ENCODE data around the gene SPAAR.
"Not testable (repeated sequence)": the region's sequence is repeated elsewhere in the genome, so short reads cannot be mapped to it uniquely, and the experiment has no call there.

SPAAR gene

DNA sequence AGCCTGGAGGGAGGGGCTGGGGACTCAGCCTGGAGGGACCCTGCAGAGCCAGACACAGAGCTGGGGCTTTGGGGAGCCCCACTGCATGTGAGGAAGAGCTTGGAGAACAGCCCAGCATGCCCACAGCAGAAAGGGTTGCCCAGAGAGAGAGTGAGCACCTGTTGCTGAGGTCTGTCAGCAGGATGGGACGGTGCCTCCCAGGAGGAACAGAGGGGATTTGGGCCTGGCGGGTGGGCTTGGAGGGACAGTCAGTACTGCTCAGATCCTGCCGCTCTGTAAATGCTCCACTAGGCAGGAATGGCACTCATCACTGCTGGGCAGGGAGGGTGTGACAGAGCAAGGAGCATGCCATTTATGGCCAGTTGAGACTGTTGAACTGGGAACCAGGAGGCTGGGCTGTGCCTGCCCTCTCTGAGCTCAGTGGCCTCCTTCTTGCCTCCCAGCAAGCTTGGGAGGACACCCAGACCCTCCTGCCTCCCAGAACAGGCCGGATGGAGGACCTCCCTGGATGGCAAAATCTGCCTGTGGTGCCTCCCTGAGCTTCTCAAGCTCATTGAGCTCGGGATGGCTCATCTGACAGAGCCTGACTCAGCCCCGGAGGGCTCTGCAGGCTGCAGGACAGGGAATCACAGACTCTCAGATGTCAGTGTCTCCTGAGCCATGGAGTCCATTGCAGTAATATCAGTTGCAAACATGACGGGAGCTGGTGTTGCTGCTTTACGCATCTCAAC is 4.1 kb upstream of the SPAAR start:
- peak; percentile 47 for DNase-seq

DNA sequence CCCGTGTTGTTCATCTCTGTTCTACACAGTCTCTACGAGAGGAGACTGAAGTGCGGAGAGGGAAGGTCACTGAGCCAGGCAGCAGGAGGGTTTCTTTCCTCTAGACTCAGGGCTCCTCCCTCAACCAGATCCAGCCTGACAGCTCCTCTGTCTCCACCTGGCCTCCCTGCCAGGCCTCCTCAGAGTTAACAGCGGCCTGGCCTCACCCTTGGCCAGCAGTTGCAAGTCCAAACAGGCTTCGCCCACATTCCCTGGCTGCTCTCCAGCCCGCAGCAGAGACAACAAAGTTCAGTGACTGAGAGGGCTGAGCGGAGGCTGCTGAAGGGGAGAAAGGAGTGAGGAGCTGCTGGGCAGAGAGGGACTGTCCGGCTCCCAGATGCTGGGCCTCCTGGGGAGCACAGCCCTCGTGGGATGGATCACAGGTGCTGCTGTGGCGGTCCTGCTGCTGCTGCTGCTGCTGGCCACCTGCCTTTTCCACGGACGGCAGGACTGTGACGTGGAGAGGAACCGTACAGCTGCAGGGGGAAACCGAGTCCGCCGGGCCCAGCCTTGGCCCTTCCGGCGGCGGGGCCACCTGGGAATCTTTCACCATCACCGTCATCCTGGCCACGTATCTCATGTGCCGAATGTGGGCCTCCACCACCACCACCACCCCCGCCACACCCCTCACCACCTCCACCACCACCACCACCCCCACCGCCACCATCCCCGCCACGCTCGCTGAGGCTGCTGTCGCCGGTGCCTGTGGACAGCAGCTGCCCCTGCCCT is 3.2 kb upstream of the SPAAR start, which contains the start of gene HRCT1:
TSS of gene HRCT1 (plus strand) at position 291 of the 768 bp plus-strand sequence. CDS start at position 377, 86 bp downstream.
- peak; percentile 47 for DNase-seq

DNA sequence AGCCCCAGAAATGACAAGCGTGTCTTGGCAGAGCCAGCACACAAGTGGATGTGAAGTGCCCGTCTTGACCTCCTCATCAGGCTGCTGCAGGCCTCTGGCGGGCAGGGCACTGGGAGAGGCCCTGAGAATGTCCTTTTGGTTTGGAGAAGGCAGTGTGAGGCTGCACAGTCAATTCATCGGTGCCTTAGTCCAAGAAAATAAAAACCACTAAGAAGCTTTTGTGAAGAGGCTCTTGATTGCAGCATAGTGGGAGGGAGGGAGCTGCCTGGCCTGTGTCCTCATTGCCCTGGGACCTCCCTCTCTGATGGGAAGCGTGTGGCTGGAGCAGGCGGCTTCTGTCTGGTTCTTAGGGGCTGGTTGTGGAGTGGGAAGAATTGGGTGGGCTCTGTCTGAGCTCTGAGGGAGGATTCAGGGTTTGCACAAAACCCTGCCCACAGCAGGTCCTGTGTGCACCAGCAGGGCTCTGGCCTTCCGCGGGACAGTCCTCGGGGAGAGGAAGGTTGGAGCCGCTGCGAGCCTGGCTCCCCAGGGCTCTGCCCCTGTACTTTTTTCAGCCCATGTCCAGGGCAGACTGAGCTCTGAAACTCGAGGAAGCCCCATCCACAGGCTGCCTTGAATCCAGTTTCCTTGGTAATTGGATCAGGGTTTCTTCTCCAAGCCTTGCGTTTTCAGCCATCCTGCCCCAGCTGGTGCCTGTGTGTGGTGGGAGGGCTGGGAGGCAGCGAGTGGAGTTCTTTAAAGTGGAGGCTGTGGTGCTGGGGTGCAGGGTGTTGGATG is 2.2 kb upstream of the SPAAR start:
- no peak for DNase-seq

DNA sequence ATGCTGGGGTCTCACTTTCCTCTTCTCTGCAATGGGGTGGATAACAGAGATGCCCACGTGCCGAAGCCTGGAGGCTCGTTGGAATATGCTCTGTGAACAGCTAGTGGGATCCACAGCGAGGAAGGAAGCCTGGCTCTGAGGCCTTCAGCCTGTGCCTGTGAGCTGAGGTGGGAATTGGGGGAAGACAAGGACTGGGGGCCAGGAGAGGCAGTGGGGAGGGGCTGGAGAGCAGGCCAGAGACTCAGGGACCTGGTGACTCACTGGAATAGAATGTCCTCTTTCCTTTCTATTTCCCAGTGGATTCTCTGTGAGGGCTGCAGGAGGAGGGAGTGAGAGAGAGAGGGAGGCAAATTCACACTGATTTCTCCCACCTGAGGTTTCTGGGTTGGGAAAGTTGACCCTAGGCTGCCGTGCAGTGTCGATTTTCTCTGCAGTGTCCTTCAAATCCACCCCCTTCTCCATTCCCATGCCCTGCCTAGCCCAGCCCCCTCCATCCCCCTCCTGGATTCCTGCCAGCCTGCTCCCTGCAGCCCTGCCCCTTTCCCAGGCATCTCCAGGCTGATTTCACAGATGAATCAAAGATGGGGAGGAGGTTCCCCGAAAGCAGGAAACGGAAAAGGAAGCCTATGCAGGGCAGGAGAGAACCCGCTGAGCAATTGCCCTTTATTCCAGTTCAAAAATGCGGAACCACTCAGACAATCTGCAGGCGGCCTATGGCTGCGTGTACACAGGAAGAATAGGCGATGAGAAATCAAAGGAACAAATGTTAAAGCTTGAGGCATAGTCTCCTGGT is 1.4 kb upstream of the SPAAR start:
- DNase-seq: peak; percentile 33

DNA sequence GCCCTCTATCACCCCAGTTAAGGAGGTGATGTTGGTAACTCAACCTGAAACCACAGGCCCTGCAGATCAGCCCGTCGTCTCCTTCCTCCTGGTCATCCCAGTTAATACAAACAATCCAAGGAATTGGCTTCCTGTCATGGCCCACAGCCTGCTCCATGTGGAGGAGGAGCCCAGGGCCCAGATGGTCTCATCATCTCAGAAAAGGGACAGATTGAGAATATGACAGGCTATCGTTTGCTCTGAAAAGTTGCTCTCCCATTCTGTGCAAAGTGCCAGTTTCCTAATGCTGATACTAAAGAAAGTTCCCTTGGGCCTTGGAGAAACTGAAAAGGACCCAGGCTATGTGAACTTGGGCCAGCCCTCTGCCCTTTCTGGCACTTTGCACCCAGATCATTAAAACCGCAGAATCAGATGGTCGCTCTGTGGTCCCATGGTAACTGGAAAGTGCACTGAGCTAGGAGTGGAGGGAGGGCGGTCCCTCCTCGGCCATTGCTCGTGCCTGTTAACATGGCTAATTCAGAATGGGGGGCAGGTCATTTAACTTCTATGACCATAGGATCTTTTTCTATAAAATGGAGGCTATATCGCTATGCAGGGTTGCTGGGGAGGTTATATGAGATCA is 675 bp upstream of the SPAAR start:
- DNase-seq: no peak

DNA sequence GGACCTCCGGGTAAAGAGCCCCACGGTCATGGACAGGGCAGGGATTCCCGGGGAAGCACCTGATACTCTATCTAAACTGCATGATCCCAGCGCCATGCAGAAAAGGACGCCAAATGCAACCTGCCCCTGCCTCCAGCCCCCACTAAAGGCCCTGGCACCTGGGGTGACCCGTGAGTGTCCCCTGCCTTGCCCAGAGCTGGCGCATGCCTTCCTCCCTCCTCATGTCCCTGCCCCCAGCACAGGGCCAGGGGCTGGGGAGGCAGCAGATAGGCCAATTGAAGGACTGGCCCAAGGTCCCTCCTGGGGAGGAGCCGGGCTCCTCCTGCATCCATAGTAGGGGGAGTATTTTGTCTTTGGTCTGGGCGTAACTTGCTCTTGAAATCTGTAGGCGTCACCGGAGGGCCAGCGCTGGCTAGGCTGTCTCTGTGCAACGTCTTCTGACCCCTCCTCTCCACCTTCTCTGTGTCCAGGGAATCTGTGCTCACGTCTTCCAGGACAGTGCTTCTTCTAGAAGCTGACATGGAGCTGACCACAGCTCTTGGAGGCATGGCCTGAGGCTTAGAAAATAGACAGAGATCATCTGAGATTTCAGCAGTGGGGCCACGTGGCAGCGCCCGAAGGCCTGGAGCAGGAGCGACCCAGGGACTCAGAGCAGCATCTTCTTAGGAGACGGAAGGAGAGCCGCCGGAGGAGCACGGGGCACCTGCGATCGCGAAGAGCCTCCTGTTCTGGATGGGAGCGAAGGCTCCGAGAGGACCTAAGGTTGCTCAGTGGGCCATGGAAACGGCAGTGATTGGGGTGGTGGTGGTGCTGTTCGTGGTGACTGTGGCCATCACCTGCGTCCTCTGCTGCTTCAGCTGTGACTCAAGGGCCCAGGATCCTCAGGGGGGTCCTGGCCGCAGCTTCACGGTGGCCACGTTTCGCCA is 660 bp downstream of the SPAAR start:
- no peak for DNase-seq

DNA sequence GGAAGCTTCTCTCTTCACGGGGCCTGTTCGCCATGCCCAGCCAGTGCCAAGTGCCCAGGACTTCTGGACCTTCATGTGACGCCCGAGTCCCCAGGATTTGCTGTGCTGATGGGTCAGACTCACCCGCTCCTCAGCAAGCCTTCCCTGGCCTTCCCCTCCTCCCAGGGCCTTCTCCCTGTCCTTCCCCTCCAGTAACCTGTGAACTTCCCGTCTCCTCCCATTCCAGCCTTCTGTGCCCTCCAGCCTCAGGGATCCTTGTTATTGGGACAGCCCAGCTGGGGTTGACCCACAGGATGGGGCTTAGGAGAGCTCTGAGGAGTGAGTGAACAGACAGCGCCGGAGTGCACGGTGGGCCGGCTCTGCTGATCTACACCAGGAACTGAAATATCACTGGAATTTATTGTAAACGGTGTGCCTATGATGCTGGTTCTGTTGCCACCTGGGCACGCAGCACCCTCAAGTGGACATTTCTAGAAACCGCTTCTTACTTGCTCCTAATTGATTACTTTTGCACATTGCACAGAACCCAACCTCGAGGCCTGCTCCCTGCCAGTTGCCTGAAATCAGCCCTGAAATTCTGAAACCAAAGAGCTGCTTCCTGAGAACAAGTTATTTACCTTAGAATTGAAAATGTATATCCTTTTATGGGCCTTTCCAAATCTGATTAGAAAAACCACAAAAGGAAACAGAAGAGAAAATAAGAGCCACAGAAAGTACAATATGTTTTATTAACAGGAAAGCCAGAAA is 1.5 kb downstream of the SPAAR start:
- DNase-seq: no peak

DNA sequence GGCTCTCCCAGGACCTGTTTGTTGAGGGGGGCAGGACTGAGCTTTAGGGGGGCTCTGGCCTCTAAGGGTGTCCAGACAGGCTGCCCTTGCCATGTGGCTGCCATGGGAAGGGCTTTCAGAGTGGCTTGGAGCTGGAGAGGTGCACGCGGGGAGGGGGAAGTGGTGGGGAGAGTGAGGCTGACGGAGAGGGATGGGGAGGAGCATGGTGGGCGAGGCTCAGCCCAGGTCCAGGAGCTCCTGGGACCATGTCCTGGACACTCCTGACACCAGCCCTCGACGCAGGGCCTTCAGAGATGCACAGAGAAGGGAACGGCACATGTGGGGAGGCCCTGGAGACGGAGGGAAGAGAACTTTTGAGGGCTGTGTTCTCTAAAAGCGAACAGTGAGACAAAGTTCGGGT is 2.4 kb downstream of the SPAAR start:
- no peak for DNase-seq

DNA sequence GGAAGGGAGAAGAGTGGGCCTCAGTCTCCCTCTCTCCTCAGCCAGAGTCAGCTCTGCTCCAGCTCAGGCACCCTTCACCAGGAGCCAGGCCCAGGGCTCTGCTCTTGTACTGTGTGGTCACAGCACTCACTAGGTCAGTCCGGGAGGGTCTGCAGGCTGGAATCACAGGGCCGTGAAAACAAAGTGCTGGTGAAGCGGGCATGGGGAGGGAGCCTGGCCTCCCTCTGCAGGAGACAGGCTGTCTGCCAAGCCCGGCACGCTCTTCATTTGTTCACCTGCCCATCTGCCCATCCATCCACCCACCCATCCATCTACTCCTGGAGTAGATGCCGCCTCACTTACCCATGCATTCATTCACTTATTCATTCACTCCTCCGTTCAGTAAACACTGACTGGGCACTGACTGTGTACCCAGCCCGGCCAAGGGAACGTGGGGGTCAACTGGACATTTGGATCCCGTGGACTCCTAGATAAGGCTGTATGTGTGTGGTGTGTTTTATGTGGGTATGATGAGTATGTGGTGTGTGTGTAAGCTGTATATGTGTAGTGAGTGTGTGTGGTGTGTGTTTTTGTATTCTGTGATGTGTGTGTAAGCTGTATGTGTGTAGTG is 3.6 kb downstream of the SPAAR start:
- DNase-seq: no peak

DNA sequence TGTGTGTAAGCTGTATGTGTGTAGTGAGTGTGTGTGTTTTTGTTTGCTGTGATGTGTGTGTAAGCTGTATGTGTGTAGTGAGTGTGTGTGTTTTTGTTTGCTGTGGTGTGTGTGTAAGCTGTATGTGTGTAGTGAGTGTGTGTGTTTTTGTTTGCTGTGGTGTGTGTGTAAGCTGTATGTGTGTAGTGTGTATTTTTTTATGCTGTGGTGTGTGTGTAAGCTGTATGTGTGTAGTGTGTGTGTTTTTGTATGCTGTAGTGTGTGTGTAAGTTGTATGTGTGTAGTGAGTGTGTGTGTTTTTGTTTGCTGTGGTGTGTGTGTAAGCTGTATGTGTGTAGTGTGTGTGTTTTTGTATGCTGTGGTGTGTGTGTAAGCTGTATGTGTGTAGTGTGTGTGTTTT is 4.1 kb downstream of the SPAAR start:
- not testable (repeated sequence) for DNase-seq

DNA sequence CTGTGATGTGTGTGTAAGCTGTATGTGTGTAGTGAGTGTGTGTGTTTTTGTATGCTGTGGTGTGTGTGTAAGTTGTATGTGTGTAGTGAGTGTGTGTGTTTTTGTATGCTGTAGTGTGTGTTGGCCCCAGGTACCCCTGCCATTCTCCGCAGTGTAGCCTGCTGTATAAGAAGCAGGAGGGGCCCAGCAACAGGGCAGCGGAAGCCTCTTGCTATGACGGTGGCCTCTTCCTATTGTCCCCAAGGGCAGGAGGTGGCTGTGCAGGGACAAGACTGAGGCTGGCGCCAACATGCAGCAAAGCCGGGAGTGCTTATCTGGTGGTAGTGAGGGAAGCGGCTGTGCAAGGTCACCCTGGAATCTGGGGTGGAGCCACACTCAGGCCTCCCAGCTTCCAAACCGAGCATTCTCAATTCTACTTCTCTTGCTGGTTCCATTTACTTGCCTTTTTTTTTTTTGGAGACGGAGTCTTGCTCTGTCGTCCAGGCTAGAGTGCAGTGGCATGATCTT is 5.1 kb downstream of the SPAAR start:
- DNase-seq: no peak

DNA sequence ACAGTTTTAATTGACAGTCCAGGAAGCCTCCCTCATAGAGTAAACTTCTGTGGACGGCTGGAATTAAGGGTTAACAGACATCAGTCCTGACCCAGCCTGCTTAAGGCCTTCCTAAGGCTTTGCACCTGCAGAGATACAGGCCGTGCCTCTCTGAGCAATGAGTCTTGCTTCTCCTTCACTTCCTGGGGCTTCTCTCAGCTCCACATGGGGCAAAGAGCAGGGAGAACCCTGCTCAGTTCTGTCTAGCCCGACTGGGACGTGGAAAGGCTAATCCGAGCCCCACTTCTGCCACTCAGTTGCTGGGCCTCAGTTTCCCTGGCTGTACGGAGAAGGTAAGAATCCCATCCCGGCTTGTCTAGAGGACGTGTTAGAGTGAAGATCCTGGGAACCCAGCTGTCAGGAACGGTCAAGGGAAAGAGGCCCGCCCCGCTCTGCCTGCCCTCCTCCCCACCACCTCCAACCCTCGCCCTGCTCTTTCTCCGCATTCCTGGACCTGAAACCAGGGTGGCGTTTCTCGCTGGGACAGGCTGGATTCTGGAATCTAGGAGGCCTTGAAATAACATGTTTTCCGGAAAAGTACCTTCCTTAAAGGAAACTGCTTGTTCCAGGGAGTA is 6.5 kb downstream of the SPAAR start:
- no peak for DNase-seq

DNA sequence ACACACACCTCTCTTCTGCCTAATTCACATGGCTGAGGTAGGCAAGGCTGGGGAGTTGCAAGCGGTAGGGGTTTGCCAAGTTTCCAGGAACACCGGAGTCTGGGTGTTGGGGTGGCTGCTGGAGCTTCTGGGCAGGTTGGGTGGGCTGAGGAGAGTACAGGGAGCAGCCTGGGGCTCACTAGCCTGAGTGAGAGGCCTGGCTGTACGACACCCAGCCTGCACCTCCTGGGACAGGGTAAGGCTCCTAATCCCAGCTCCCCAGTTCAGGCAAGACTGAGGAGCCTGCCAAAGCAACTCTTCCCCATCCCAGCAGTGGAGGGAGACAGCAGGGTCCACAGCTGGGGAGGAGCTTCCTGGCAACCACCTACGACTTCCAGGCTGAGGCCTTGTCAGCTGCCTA is 8.0 kb downstream of the SPAAR start:
- DNase-seq: no peak

DNA sequence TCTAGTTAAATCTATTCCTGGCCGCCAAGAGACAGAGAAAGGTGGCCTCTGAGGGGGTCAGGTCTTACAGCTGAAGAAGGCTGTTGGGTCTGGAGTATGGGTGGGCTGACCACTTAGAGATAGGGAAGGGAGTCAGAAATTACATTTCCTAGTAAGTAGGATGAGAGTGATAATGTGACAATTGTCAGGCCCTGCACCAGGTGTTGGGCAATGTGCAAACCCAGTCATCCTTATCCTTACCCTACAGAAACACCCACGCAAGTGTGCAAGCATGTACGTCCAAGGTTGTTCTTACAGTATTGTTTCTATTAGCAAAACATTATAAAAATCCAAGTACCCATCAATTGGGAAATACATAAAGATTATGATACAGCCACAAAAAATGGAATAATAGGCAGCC is 9.5 kb downstream of the SPAAR start:
- DNase-seq: no peak

DNA sequence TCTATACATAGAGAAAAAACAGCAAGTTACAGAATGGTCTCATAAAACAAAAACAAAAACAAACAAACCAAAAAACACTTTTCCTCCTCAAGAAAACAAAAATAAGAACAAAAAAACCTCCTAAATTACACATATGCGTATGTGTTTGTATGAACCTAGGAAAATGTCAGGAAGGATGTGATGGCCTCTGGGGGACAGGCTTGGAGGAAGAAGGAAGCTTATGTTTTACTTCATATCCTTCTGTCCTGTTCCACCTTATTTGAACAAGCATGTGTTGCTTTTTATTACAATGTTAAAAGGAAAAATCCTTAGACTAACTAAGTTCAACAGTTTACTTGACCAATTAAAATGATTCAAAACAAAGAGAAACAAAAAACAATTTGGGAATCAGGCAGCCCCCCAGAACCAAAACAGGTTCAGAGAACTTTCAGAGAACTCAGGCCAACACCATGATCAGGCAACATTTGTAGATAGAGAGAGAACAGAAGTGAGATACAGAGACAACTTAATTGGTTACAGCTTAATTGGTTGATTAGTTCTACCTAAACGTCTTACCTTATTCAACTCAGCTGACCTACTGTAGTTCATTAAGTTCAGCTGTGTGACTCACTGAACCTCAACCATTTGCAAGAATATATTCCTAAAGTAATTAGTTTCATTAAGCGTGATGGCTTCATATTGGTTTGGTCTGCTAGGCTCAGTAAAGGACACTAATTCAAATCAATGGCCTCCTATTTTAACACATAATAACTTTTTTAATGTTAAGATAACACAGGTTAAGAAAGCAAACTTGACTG is 10.1 kb downstream of the SPAAR start:
- no peak for DNase-seq

DNA sequence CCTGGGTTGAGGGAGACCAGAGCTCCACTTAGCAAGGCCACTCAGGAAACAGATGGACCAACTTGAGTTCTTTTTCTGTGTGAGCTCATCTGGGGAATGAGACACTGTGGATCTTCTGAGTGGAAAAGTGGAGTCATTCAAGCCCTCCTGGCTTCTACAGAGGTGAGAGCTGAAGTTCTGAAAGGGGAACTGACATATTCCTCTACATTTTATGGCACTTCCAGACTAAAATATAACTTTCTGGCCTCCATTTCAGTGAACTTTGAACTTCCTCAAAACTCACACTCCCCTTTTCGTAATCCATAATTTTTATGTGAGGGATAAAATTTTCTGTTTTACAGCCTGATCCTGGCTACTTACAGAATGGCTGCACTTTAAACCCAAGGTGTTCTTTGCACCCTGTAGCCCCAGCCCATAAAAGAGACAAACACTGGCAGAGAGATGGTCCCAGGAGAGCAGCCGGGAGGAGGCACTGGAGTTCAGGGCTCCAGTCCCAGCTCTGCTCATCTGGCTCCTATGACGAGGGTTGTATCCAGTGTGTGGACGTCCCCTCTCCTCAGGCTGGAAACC is 10.8 kb downstream of the SPAAR start:
- DNase-seq: no peak

DNA sequence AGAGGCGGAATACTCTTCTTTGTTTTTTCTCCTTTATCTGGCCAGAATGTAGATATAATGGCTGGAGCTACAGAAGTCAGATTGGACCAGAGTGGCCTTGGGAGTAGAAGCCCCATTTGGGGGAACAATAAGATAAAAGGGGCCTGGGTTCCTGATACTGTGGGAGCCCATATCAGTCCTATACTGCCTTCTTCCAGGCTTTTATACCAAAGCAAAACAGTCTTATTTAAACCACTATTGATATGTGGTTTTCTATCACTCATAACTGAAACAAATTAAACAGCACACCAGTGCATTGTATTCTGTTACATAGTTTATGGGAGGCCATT is 14.3 kb downstream of the SPAAR start:
- no peak for DNase-seq
